BLaER1 treated with 17β-estradiol and CSF1 and Interleukin-3, amounts not matched to agents 10 nM and 100 nM (cell line): ENCODE data around the gene SLX4IP.
A peak's percentile ranks its signal among the peaks of the same experiment; 100 is the strongest.
"Not testable (repeated sequence)": the region's sequence is repeated elsewhere in the genome, so short reads cannot be mapped to it uniquely, and the experiment has no call there.

Experiments
- H3K27ac ChIP-seq, 11 experiments: shearing (Covaris generic); formaldehyde crosslinking; 2 replicates each; pipeline ENCODE4 v1.8.1; 2022
- H3K27me3 ChIP-seq, 11 experiments: shearing (Covaris generic); formaldehyde crosslinking; 2 replicates each; pipeline ENCODE4 v1.8.1; 2022
- H3K36me3 ChIP-seq, 11 experiments: shearing (Covaris generic); formaldehyde crosslinking; 2 replicates each; pipeline ENCODE4 v1.8.1; 2022
- H3K4me1 ChIP-seq, 10 experiments: shearing (Covaris generic); formaldehyde crosslinking; 2 replicates each; pipeline ENCODE4 v1.8.1; 2022
- H3K4me2 ChIP-seq, 11 experiments: shearing (Covaris generic); formaldehyde crosslinking; 2 replicates each; pipeline ENCODE4 v1.8.1; 2022
- H3K4me3 ChIP-seq, 10 experiments: shearing (Covaris generic); formaldehyde crosslinking; 2 replicates each; pipeline ENCODE4 v1.8.1; 2022
- H3K9ac ChIP-seq, 11 experiments: shearing (Covaris generic); formaldehyde crosslinking; 2 replicates each; pipeline ENCODE4 v1.8.1; 2022
- H3K9me3 ChIP-seq, 11 experiments: shearing (Covaris generic); formaldehyde crosslinking; replicated peaks in 1 of 11; 2 replicates each; pipeline ENCODE4 v1.8.1; 2022
- H4K20me1 ChIP-seq, 11 experiments: shearing (Covaris generic); formaldehyde crosslinking; 2 replicates each; pipeline ENCODE4 v1.8.1; 2022
- Cebpa-rat ChIP-seq, 11 experiments: shearing (Covaris generic); IDR thresholded peaks; 2 replicates each; pipeline ENCODE4 v1.8.1; 2022

The SLX4IP gene

DNA sequence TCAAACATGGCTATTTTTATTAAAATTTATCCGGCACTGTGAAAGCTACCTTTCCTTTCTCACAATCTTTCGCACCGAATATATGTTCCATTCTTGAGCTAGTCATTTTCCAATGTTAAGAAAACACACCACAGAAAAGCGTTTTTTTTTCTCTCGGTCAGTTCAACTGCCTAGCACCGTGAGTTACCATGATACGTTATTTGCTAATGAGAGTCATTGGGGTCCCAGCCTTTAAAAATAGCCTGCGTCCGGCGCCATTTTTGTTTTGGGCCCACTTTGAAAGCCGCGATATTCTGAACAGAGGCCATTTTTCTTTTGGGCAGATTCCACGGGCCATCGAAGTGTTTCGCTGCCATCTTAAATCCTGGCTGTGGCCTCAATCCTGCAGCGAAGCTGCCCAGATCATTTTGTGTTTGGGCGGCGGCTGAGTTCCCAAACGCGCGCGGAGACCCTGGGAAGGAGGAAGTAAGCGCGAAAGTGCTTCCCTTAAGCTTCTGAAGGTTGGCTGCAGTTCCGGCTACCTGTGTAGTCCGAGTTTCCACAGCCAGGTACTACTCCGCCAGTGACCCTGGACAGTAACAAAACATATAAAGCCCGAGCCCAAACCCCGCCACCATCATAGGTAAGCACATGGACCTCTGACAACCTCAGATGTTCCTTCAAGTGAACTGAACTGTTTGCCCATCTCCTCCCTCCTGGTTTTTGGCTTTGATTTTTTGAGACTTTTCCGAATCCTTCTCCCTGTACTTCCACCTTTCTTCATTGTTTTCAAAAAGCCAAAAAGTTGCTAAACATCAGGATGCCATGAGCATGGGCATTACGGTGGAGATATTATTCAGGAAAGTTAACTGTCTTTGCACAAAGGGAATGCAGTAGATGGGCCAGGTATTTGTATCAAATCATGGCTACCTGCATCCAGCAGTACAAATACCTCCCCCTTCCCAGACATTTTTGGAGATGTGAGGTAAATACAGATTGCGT, at the start of gene SLX4IP:
SLX4IP (plus strand) TSS at position 474 of the 981 bp plus-strand sequence. CDS start 22,900 bp downstream, outside the sequence.
- no peak for TF ChIP-seq Cebpa-rat (IDR thresholded peaks at IDR 0.05)
- Histone ChIP-seq H3K9ac (peak within 1 kb of the TSS; percentile 88 to 95 (median 93)), H3K4me1 (peaks cover 33 to 56% (median 40%) of the 10 kb centered on the region in 10 experiments), H3K27me3 (no peaks in the 10 kb centered on the region), H3K36me3 (peaks cover 0 to 22% (median 4%) of the 10 kb centered on the region in 11 experiments; a peak in 6 of 22 replicates), H3K9me3 (no peaks in the 10 kb centered on the region), H4K20me1 (peaks cover 0 to 21% (median 3%) of the 10 kb centered on the region in 11 experiments; a peak in 8 of 22 replicates), H3K27ac (peak within 1 kb of the TSS; percentile 82 to 97 (median 94)), H3K4me2 (peak within 1 kb of the TSS; percentile 71 to 97 (median 91)), H3K4me3 (peak within 1 kb of the TSS; percentile 74 to 97 (median 86))

DNA sequence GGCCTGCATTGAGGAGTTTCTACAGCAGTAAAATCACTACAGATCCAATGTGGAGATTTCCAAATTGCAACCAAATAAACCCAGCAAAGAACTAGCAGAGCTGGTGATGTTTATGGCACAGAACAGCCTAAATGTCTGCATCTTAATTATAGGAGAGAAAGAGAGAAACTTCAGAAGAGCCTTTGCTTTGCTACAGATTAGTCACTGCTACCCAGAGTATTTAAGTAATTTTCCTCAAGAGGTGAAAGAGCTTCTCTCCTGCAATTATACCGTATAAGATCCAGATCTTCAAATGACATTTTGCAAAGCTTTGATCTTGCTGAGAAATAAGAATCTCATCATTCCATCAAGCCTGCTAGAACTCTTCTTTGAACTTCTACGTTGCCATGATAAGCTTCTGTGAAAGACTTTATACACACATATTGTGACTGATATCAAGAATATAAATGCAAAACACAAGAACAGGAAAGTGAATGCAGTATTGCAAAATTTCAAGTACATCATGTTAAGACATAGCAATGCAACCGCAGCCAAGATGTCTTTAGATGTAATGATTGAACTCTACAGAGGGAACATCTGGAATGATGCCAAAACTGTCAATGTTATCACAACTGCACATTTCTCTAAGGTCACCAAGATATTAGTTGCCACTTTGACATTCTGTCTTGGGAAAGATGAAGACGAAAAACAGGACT, 49.1 kb upstream of the SLX4IP start:
- H3K9ac ChIP-seq: no peak overlapping the region
- no peaks in the 10 kb centered on the region for H3K27me3 ChIP-seq
- H3K9me3 ChIP-seq: peaks cover 0 to 7% (median 0%) of the 10 kb centered on the region in 11 experiments; a peak in 3 of 22 replicates
- peaks cover 0 to 6% (median 0%) of the 10 kb centered on the region in 10 experiments; a peak in 1 of 20 replicates for H3K4me1 ChIP-seq
- no peak overlapping the region for H3K4me2 ChIP-seq
- H3K36me3 ChIP-seq: no peaks in the 10 kb centered on the region
- no peak overlapping the region for H3K4me3 ChIP-seq
- no peak for TF ChIP-seq Cebpa-rat (IDR thresholded peaks at IDR 0.05)
- H3K27ac ChIP-seq: no peak overlapping the region
- H4K20me1 ChIP-seq: no peaks in the 10 kb centered on the region

DNA sequence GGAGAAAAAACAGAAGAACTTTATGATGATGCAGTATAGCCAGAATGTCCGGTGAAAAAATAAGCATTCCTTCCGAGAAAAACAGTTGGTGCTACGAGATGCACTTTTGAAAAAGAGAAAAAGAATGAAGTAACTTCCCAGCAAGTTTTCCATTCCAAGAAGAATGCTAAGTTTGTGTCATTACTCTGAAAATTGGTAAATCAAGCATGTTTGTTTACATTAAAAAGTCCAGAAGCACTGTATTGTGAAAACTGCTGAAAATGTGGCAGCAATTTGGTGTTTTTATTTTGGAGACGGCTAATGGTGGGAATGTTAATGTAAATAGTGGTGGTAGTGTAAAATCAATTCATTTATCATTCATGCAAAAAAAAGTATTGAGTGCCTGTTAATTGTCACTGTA, 47.4 kb upstream of the SLX4IP start:
- no peaks in the 10 kb centered on the region for H3K36me3 ChIP-seq
- peaks cover 0 to 7% (median 0%) of the 10 kb centered on the region in 11 experiments; a peak in 3 of 22 replicates for H3K9me3 ChIP-seq
- H3K4me2 ChIP-seq: no peak overlapping the region
- no peak overlapping the region for H3K9ac ChIP-seq
- peaks cover 0 to 6% (median 0%) of the 10 kb centered on the region in 10 experiments; a peak in 1 of 20 replicates for H3K4me1 ChIP-seq
- no peaks in the 10 kb centered on the region for H3K27me3 ChIP-seq
- TF ChIP-seq Cebpa-rat (IDR thresholded peaks at IDR 0.05): no peak
- no peak overlapping the region for H3K4me3 ChIP-seq
- H4K20me1 ChIP-seq: no peaks in the 10 kb centered on the region
- H3K27ac ChIP-seq: no peak overlapping the region

DNA sequence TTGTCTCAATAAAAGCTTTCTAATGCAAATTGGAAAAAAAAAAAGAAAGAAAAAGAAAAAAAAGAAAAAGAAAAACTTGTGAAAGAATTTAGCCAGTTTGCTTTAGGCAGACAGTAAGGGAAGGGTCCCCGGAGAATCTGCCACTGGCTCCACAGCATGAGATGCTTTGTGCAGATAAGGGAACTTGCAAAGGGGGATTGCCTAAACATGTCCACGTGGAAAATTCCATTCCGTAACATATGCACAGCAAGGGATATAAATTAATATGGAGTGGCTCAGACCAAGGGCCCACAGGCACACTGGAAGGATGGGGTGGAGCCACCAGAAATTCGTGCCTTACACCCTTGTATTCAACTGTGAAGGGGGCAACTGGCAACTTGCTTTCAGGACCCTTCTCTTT, 46.5 kb upstream of the SLX4IP start:
- no peaks in the 10 kb centered on the region for H3K27me3 ChIP-seq
- H3K4me2 ChIP-seq: no peak overlapping the region
- no peak overlapping the region for H3K4me3 ChIP-seq
- H4K20me1 ChIP-seq: no peaks in the 10 kb centered on the region
- H3K4me1 ChIP-seq: peaks cover 0 to 1% (median 0%) of the 10 kb centered on the region in 10 experiments; a peak in 1 of 20 replicates
- no peaks in the 10 kb centered on the region for H3K36me3 ChIP-seq
- no peak overlapping the region for H3K9ac ChIP-seq
- no peak for TF ChIP-seq Cebpa-rat (IDR thresholded peaks at IDR 0.05)
- no peak overlapping the region for H3K27ac ChIP-seq
- H3K9me3 ChIP-seq: peaks cover 0 to 7% (median 0%) of the 10 kb centered on the region in 11 experiments; a peak in 3 of 22 replicates

DNA sequence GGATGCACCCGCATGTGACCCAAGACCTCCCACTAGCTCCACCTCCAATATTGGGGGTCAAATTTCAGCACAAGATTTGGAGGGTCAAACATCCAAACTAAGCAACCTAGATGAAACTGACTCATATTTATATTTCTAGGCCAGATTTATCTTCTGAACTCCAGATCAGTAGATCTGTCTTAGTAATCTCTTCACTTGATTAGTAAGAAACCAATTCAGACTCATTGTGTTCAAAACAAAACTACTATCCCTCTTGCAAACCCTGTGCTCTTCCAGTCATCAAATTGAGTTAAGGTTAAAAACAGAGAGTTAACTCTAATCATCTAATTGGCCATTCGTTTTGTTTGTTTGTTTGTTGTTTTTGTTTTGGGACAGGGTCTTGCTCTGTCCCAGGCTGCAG, 44.4 kb upstream of the SLX4IP start:
- no peak overlapping the region for H3K9ac ChIP-seq
- TF ChIP-seq Cebpa-rat (IDR thresholded peaks at IDR 0.05): no peak
- no peak overlapping the region for H3K4me2 ChIP-seq
- H3K9me3 ChIP-seq: peaks cover 0 to 18% (median 6%) of the 10 kb centered on the region in 11 experiments; a peak in 8 of 22 replicates
- H3K27ac ChIP-seq: no peak overlapping the region
- H4K20me1 ChIP-seq: no peaks in the 10 kb centered on the region
- H3K36me3 ChIP-seq: no peaks in the 10 kb centered on the region
- H3K4me1 ChIP-seq: no peaks in the 10 kb centered on the region
- no peaks in the 10 kb centered on the region for H3K27me3 ChIP-seq
- no peak overlapping the region for H3K4me3 ChIP-seq

DNA sequence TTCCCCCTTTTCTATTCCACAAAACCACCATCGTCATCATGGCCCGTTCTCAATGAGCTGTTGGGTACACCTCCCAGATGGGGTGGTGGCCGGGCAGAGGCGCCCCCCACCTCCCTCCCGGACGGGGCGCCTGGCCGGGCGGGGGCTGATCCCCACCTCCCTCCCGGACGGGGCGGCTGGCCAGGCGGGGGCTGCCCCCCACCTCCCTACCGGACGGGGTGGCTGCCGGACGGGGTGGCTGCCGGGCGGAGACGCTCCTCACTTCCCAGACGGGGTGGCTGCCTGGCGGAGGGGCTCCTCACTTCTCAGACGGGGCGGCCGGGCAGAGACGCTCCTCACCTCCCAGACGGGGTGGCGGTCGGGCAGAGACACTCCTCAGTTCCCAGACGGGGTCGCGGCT, 40.4 kb upstream of the SLX4IP start:
- H3K27ac ChIP-seq, H3K4me3 ChIP-seq, H3K9ac ChIP-seq, H3K4me1 ChIP-seq, H4K20me1 ChIP-seq, H3K36me3 ChIP-seq, H3K4me2 ChIP-seq, H3K27me3 ChIP-seq: not testable (repeated sequence)
- peaks cover 0 to 13% (median 6%) of the 10 kb centered on the region in 11 experiments; a peak in 7 of 22 replicates for H3K9me3 ChIP-seq

DNA sequence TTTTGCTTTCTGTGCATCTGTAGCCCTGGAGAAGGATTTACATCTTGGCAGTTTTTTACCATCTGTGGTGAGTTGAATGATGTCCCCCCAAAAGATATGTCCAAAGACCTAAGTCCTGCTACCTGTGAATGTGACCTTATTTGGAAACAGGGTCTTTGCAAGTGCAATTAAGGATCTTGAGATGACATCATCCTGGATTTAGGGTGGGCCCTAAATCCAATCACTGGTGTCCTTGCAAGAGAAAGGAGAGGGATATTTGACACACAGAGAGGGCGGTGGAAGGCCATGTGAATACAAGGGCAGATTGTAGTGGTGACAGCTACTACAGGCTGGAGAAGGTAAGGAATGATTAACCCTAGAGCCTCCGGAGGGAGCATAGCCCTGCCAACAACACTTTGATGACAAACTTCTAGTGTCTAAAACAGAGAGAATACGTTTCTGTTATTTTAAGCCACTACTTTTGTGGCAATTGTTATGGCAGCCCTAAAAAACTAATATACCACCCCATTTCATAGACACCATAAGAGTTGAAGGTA, 36.2 kb upstream of the SLX4IP start:
- no peak for TF ChIP-seq Cebpa-rat (IDR thresholded peaks at IDR 0.05)
- H3K27ac ChIP-seq: no peak overlapping the region
- no peaks in the 10 kb centered on the region for H4K20me1 ChIP-seq
- no peaks in the 10 kb centered on the region for H3K27me3 ChIP-seq
- H3K4me1 ChIP-seq: peaks cover 0 to 11% (median 0%) of the 10 kb centered on the region in 10 experiments; a peak in 3 of 20 replicates
- H3K9ac ChIP-seq: no peak overlapping the region
- H3K9me3 ChIP-seq: peaks cover 0 to 13% (median 6%) of the 10 kb centered on the region in 11 experiments; a peak in 7 of 22 replicates
- H3K4me2 ChIP-seq: no peak overlapping the region
- no peak overlapping the region for H3K4me3 ChIP-seq
- peaks cover 0 to 12% (median 0%) of the 10 kb centered on the region in 11 experiments; a peak in 3 of 22 replicates for H3K36me3 ChIP-seq

DNA sequence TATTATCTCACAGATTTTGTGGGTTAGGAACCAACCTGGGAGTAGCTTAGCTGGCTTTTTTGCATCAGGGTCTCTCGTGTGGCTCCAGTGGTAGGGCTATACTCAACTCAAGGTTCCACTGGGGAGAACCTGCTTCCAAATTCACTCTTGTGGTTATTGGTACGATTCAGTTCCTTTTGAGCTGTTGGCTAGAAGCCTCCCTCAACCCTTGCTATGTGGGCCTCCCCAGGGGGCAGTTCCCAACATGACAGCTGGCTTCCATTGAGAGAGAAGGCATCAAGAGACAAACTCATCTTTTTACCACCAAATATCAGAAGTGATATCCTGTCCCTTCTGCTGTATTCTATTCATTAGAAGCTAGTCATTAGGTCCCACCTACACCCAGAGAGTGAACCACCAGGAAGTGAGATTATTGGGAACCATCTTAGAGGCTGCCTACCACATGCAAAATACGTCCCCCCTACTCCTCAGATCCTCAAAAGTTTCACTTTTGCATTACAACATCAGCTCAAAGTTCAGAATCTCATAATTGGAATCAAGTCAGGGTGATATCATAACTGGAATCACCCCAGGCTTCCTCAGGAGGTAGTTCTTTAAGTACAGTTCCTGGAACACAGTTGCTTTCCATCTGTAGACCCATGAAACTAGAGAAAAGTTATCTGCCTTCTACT, 32.0 kb upstream of the SLX4IP start:
- Histone ChIP-seq H3K9ac (no peak overlapping the region), H3K4me2 (no peak overlapping the region), H4K20me1 (no peaks in the 10 kb centered on the region), H3K27ac (no peak overlapping the region), H3K27me3 (no peaks in the 10 kb centered on the region), H3K4me1 (peaks cover 0 to 18% (median 0%) of the 10 kb centered on the region in 10 experiments; a peak in 4 of 20 replicates), H3K36me3 (peaks cover 18 to 51% (median 34%) of the 10 kb centered on the region in 11 experiments), H3K9me3 (no peaks in the 10 kb centered on the region), H3K4me3 (no peak overlapping the region)
- TF ChIP-seq Cebpa-rat (IDR thresholded peaks at IDR 0.05): no peak
